GM19035 (cell line): Measurements from ENCODE around the gene HOXB5.

Experiments used
- ATAC-seq: cut with Tn5 transposase; IDR thresholded peaks from one replicate; pipeline ENCODE4 v1.9.1; 2021; ENCODE audit not compliant: unreplicated experiment

The HOXB5 gene

GRCh38 chr17:48605409-48605919 lies 11.9 kb upstream of the HOXB5 start:
- no peak for ATAC-seq

GRCh38 chr17:48604770-48605329 lies 11.3 kb upstream of the HOXB5 start, which contains the start of gene HOXB6:
Gene HOXB6, minus strand, starts transcription at chr17:48604986. Its CDS starts 6,836 bp downstream, at chr17:48598150.
- ATAC-seq: no peak

- ATAC-seq: no peak
These were observed 10.6 kb upstream of the HOXB5 start for GRCh38 chr17:48603959-48604769.

- no peak for ATAC-seq
These were observed 8.2 kb upstream of the HOXB5 start for GRCh38 chr17:48601539-48602425.

- no peak for ATAC-seq
These were observed 7.6 kb upstream of the HOXB5 start for GRCh38 chr17:48601207-48601538.

- ATAC-seq: no peak
These were observed 6.9 kb upstream of the HOXB5 start for GRCh38 chr17:48600244-48601098.

GRCh38 chr17:48599354-48599753 lies 5.8 kb upstream of the HOXB5 start:
- no peak for ATAC-seq

GRCh38 chr17:48598736-48599135 lies 5.2 kb upstream of the HOXB5 start:
- no peak for ATAC-seq

- no peak for ATAC-seq
These were observed 4.4 kb upstream of the HOXB5 start for GRCh38 chr17:48597778-48598631.

- no peak for ATAC-seq
These were observed 3.9 kb upstream of the HOXB5 start for GRCh38 chr17:48597528-48597777.

- ATAC-seq: no peak
These were observed 3.4 kb upstream of the HOXB5 start for GRCh38 chr17:48596735-48597527.

- no peak for ATAC-seq
These were observed 2.6 kb upstream of the HOXB5 start for GRCh38 chr17:48596000-48596734.

- no peak for ATAC-seq
These were observed 1.9 kb upstream of the HOXB5 start for GRCh38 chr17:48595278-48595999.

- ATAC-seq: no peak
These were observed 1.1 kb upstream of the HOXB5 start for GRCh38 chr17:48594538-48595277.

- ATAC-seq: peak; percentile 54
These were observed 410 bp upstream of the HOXB5 start for GRCh38 chr17:48593840-48594537.

GRCh38 chr17:48592577-48592976 lies 1.0 kb downstream of the HOXB5 start:
- no peak for ATAC-seq
